PC-9 (cell line): Measurements from ENCODE around the gene ZBTB49. TPM values are rescaled to one million over a fixed set of nuclear protein-coding genes. Genes with fewer than 3 reads are reported as not detected.

Experiments used
- BruUV-seq: library from RNA; stranded (reverse); fragments of 400-500 nt; replicated peaks from 2 replicates; lab custom pipeline; 2021; lab: Mats Ljungman, UMichigan
- CTCF ChIA-PET: fragments of 300-600 bp; sonication (Branson Sonifier 250); formaldehyde crosslinking; loops from one replicate; lab custom pipeline; 2022; ENCODE audit warnings: antibody characterized with exemption; lab: Charles Lee
- POLR2A ChIA-PET: fragments of 300-600 bp; sonication (Branson Sonifier 250); formaldehyde crosslinking; loops from one replicate; lab custom pipeline; 2022; ENCODE audit warnings: antibody characterized with exemption; ENCODE audit not compliant: unreplicated experiment; lab: Charles Lee
- DNase-seq, 2 experiments: peaks; one replicate each; pipeline versions ENCODE4 v3.0.0 to v3.0.0-alpha.2; 2015 to 2022; ENCODE audit warnings: mixed read lengths in 1 of 2
- H2AFZ ChIP-seq: fragments of 200-600 bp; sonication (generic); 2 replicates; pipeline ENCODE4 v1.8.1; 2017; ENCODE audit warnings: antibody characterized with exemption
- H3F3A ChIP-seq: fragments of 200-600 bp; sonication (generic); 2 replicates; pipeline ENCODE4 v1.8.1; 2017; ENCODE audit warnings: antibody characterized with exemption, mild to moderate bottlenecking, low read depth; ENCODE audit not compliant: insufficient read depth
- H3K27ac ChIP-seq: fragments of 200-600 bp; sonication (generic); 2 replicates; pipeline ENCODE4 v1.6.1; 2016; ENCODE audit warnings: mixed run types
- H3K27me3 ChIP-seq: fragments of 200-600 bp; sonication (generic); 2 replicates; pipeline ENCODE4 v1.6.1; 2016; ENCODE audit warnings: low read depth, mixed run types; ENCODE audit not compliant: insufficient read depth
- H3K36me3 ChIP-seq: fragments of 200-600 bp; sonication (generic); 2 replicates; pipeline ENCODE4 v1.6.1; 2016; ENCODE audit warnings: low read depth, mixed run types
- H3K4me1 ChIP-seq: fragments of 200-600 bp; sonication (generic); replicated peaks from 2 replicates; pipeline ENCODE4 v1.6.1; 2016; ENCODE audit warnings: mixed run types; ENCODE audit not compliant: insufficient read depth
- H3K4me2 ChIP-seq: fragments of 200-600 bp; sonication (generic); 2 replicates; pipeline ENCODE4 v1.6.1; 2017; ENCODE audit warnings: mixed run types
- H3K4me3 ChIP-seq: fragments of 200-600 bp; sonication (generic); 2 replicates; pipeline ENCODE4 v1.6.1; 2016; ENCODE audit warnings: mixed run types
- H3K79me2 ChIP-seq: fragments of 200-600 bp; sonication (generic); 2 replicates; pipeline ENCODE4 v1.6.1; 2017; ENCODE audit warnings: low read depth, mixed run types
- H3K9me2 ChIP-seq: fragments of 200-600 bp; sonication (generic); 2 replicates; pipeline ENCODE4 v1.8.1; 2017; ENCODE audit warnings: mild to moderate bottlenecking; ENCODE audit not compliant: insufficient read depth
- H3K9me3 ChIP-seq: fragments of 200-600 bp; sonication (generic); 2 replicates; pipeline ENCODE4 v1.8.1; 2016; ENCODE audit warnings: low read depth; ENCODE audit not compliant: insufficient read depth
- H4K20me1 ChIP-seq: fragments of 200-600 bp; sonication (generic); 2 replicates; pipeline ENCODE4 v1.8.1; 2017; ENCODE audit not compliant: insufficient read depth
- EZH2 ChIP-seq: fragments of 200-600 bp; sonication (generic); IDR thresholded peaks from 2 replicates; pipeline ENCODE4 v1.8.0; 2017; ENCODE audit warnings: antibody characterized with exemption, low read depth
- intact Hi-C: fragments of 100-400 bp; cut with micrococcal nuclease; formaldehyde crosslinking; loops from one replicate; pipeline ENCODE4 v1.10.0; 2022; ENCODE audit not compliant: unreplicated experiment
- total RNA-seq: library from RNA; stranded (reverse); gene quantifications from 2 replicates; pipeline ENCODE4 v1.2.3, GENCODE V29; 2021
- TF ChIP-seq, protein P1 (sequence below): fragments of 200-600 bp; sonication (generic); conservative IDR thresholded peaks from 2 replicates; pipeline ENCODE4 v1.6.1; 2017; ENCODE audit warnings: mixed run types, antibody characterized with exemption, mild to moderate bottlenecking, moderate library complexity

Gene ZBTB49
- total RNA-seq, 1 experiment from 2014 or later, result 5.3 TPM

DNA sequence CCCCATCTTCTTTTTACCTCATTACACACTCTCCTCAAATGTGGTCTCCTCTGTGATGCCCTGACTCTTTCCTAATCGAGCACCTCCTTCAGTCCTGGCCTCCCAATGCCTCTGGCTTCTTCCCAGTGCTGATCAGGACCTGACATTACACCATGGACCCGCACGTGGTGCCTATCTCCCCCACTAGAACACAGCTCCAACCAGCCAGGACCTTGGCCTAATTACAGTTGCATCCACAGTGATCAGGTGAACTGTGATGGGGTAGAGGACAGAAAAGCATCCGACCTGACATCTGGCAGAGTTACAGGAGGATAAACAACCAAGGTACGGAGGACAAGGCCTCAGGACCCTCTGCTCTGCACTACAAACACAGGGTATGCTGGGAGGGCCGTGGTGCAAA, 12.5 kb upstream of the ZBTB49 start:
- CTCF ChIA-PET, result no interaction called here
- H3K4me2 ChIP-seq, result no peak overlapping the region
- no peaks in the 10 kb centered on the region for H3K9me2 ChIP-seq
- DNase-seq, result no peak
- H3F3A ChIP-seq, result no peaks in the 10 kb centered on the region
- no peaks in the 10 kb centered on the region for H3K79me2 ChIP-seq
- H3K36me3 ChIP-seq, result no peaks in the 10 kb centered on the region
- H3K4me1 ChIP-seq, result no peaks in the 10 kb centered on the region
- no peak overlapping the region for H2AFZ ChIP-seq
- no peak overlapping the region for H3K4me3 ChIP-seq
- H3K27ac ChIP-seq, result no peak overlapping the region
- no peaks in the 10 kb centered on the region for H3K27me3 ChIP-seq
- no peaks in the 10 kb centered on the region; the same call in 1 of the 2 replicates for H4K20me1 ChIP-seq
- no peak for TF ChIP-seq EZH2
- TF ChIP-seq, protein P1, sequence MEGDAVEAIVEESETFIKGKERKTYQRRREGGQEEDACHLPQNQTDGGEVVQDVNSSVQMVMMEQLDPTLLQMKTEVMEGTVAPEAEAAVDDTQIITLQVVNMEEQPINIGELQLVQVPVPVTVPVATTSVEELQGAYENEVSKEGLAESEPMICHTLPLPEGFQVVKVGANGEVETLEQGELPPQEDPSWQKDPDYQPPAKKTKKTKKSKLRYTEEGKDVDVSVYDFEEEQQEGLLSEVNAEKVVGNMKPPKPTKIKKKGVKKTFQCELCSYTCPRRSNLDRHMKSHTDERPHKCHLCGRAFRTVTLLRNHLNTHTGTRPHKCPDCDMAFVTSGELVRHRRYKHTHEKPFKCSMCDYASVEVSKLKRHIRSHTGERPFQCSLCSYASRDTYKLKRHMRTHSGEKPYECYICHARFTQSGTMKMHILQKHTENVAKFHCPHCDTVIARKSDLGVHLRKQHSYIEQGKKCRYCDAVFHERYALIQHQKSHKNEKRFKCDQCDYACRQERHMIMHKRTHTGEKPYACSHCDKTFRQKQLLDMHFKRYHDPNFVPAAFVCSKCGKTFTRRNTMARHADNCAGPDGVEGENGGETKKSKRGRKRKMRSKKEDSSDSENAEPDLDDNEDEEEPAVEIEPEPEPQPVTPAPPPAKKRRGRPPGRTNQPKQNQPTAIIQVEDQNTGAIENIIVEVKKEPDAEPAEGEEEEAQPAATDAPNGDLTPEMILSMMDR, result no peak
- no peaks in the 10 kb centered on the region for H3K9me3 ChIP-seq
- POLR2A ChIA-PET, result no interaction called here
- intact Hi-C loops, result no loop called here
- BruUV-seq, result no TSS peak

DNA sequence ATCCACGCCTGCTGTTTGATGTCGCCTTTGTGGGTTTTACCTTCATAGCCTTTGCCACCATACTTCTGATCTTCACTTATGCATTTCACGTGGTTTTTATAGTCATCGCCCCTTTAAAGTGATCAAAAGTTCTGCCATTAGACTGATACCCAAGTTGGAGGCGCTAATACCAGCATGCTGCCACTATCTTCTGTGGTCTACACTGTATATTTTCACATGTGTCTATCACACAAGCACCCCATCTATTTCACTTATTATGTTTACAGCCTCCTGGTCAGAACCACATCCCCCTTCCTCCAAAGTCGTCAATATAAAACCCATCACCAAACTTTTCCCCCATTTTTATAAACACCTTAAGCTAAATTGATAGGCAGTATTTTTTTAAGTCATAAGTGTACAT, 8.3 kb upstream of the ZBTB49 start:
- H3K4me2 ChIP-seq, result no peak overlapping the region
- H4K20me1 ChIP-seq, result no peaks in the 10 kb centered on the region; the same call in 1 of the 2 replicates
- no peak overlapping the region for H3K4me3 ChIP-seq
- H3K27me3 ChIP-seq, result no peaks in the 10 kb centered on the region
- intact Hi-C loops, result no loop called here
- BruUV-seq, result no TSS peak
- no peaks in the 10 kb centered on the region for H3K79me2 ChIP-seq
- no peak overlapping the region for H2AFZ ChIP-seq
- H3K9me3 ChIP-seq, result no peaks in the 10 kb centered on the region
- H3K27ac ChIP-seq, result no peak overlapping the region
- no peak for TF ChIP-seq EZH2
- TF ChIP-seq, protein P1, result no peak
- no peak for DNase-seq
- H3K9me2 ChIP-seq, result no peaks in the 10 kb centered on the region
- POLR2A ChIA-PET, result no interaction called here
- H3K36me3 ChIP-seq, result no peaks in the 10 kb centered on the region
- H3F3A ChIP-seq, result no peaks in the 10 kb centered on the region
- CTCF ChIA-PET, result no interaction called here
- H3K4me1 ChIP-seq, result no peaks in the 10 kb centered on the region

DNA sequence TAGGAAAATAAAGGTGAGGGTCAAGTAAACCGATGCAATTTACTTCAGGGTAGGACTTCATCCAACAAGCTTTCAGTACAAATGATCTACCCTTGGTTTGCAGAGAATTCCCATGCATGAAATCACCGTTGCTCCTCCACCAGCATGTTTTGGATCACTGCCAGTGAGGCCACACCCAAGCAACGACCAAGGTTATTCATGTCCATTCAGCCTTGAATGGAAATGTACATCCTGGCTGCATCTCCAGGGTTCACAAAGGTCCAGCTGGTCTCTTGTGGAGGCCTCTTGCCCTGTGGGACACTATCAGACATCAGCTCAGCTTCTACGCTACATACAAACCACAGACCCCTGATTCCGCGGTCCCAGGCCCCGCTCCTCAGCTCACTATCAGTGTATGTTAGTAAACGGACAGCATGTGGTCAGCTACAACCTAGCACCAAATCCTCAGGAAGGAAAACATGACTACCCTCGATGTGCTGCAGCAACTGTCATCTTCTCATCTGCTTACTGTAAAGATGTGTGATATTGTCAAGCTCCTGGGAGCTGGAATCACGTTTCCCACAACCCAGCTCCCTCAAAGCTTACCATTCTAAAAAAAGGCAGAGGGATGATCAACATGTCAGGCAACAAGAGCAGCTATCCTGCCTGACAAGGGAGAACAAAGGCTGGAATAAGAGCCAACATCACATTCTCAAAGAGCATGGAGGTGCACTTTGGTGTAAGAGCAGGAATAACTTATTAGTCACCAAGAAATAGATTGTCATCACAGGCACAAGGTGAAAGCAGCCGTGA, 5.0 kb upstream of the ZBTB49 start:
- no peaks in the 10 kb centered on the region for H3K9me2 ChIP-seq
- H3K4me2 ChIP-seq, result no peak overlapping the region
- BruUV-seq, result no TSS peak
- H3K27me3 ChIP-seq, result no peaks in the 10 kb centered on the region
- ChIA-PET POLR2A (interaction anchor here (0.6 kb wide), 1 partner anchor 1319 kb away, joined by 4 read pairs; no protein-coding TSS in a partner anchor), CTCF (no interaction called here)
- peak in 1 of 2 experiments; percentile 24 for DNase-seq
- H3K9me3 ChIP-seq, result no peaks in the 10 kb centered on the region
- TF ChIP-seq EZH2, result no peak
- TF ChIP-seq, protein P1, result no peak
- no peaks in the 10 kb centered on the region; the same call in 1 of the 2 replicates for H4K20me1 ChIP-seq
- no peaks in the 10 kb centered on the region for H3F3A ChIP-seq
- intact Hi-C loops, result no loop called here
- peaks cover 27% of the 10 kb centered on the region for H3K79me2 ChIP-seq
- peaks cover 5% of the 10 kb centered on the region for H3K4me1 ChIP-seq
- no peak overlapping the region for H3K4me3 ChIP-seq
- H2AFZ ChIP-seq, result no peak overlapping the region
- no peaks in the 10 kb centered on the region for H3K36me3 ChIP-seq
- H3K27ac ChIP-seq, result no peak overlapping the region
